K562 (cell line): Measurements from ENCODE around the gene DNAJC8. TPM values are rescaled to one million over a fixed set of nuclear protein-coding genes. Genes with fewer than 3 reads are reported as not detected.

Experiments
- ATAC-seq: fragments of 200-7000 bp; cut with Tn5 transposase; 3 replicates; pipeline ENCODE4 v1.9.1; 2020; ENCODE audit warnings: moderate library complexity
- BruUV-seq: library from RNA; stranded (reverse); fragments of 400-500 nt; replicated peaks from 2 replicates; lab custom pipeline; 2021; lab: Mats Ljungman, UMichigan
- CTCF ChIA-PET: fragments of 300-600 bp; formaldehyde crosslinking; extraction: SDS; loops from one replicate; lab custom pipeline; 2021; ENCODE audit warnings: low intra/inter-chr PET ratio; lab: Yijun Ruan, JAX
- POLR2A ChIA-PET: fragments of 300-600, 350-650 bp; sonication (Branson Sonifier 250); formaldehyde crosslinking; extraction: SDS; loops from one replicate; lab custom pipeline; 2021; ENCODE audit warnings: antibody characterized with exemption, inconsistent platforms; lab: Yijun Ruan, JAX
- DNase-seq, 4 experiments: peaks; one replicate each; pipeline versions ENCODE4 v3.0.0 to v3.0.0-alpha.2; 2011 to 2018; ENCODE audit warnings: low spot score in 3 of 4, mixed read lengths in 3 of 4; ENCODE audit errors: extremely low read depth in 1 of 4
- FAIRE-seq: peaks from 2 replicates; lab custom pipeline; 2011; peaks lifted over from hg19 to GRCh38; lab: Jason Lieb, UNC
- H2AFZ ChIP-seq: 2 replicates; pipeline ENCODE4 v1.6.0; 2011; ENCODE audit warnings: low read depth, low read length, control low read depth, inconsistent platforms
- H3K27ac ChIP-seq: fragments of 200-600 bp; 3 replicates; pipeline ENCODE4 v1.8.0; 2011; ENCODE audit warnings: low read depth, mild to moderate bottlenecking, control low read depth, inconsistent platforms, low read length, moderate library complexity, mixed read lengths; ENCODE audit errors: extremely low read depth
- H3K27me3 ChIP-seq, 2 experiments: fragments of 300-600 bp in 1 of 2; 2 replicates in 1 of 2; 3 replicates in 1 of 2; pipeline versions ENCODE4 v1.6.0 to v1.8.0; 2011; ENCODE audit warnings: inconsistent platforms in 2 of 2, low read length in 2 of 2, mild to moderate bottlenecking in 1 of 2, mixed read lengths in 1 of 2, moderate library complexity in 1 of 2; ENCODE audit not compliant: control insufficient read depth in 2 of 2, insufficient read depth in 2 of 2
- H3K36me3 ChIP-seq: fragments of 300-600 bp; 3 replicates; pipeline ENCODE4 v1.8.0; 2011; ENCODE audit warnings: mild to moderate bottlenecking, low read length, inconsistent platforms; ENCODE audit not compliant: control insufficient read depth, insufficient read depth
- H3K4me1 ChIP-seq, 2 experiments: fragments of 200-600 bp in 1 of 2; replicated peaks in 1 of 2; 2 replicates in 1 of 2; 3 replicates in 1 of 2; pipeline versions ENCODE4 v1.5.1 to v1.8.0; 2011; ENCODE audit warnings: inconsistent platforms in 2 of 2, low read length in 2 of 2, mild to moderate bottlenecking in 1 of 2, mixed read lengths in 1 of 2, moderate library complexity in 1 of 2; ENCODE audit not compliant: control insufficient read depth in 2 of 2, insufficient read depth in 2 of 2
- H3K4me2 ChIP-seq: 2 replicates; pipeline ENCODE4 v1.6.1; 2011; ENCODE audit warnings: low read length, control low read depth, inconsistent platforms, mixed read lengths; ENCODE audit not compliant: insufficient read depth
- H3K4me3 ChIP-seq: fragments of 200-600 bp; sonication (generic), shearing (Covaris generic); 2 replicates; pipeline ENCODE4 v1.5.1; 2016; ENCODE audit warnings: control low read depth, inconsistent platforms
- H3K79me2 ChIP-seq: fragments of 200-600 bp; 3 replicates; pipeline ENCODE4 v1.8.0; 2011; ENCODE audit warnings: low read length, inconsistent platforms; ENCODE audit not compliant: control insufficient read depth, insufficient read depth
- H3K9ac ChIP-seq, 2 experiments: 2 replicates each; pipeline versions ENCODE4 v1.6.0 to v1.6.1; 2011; ENCODE audit warnings: low read depth in 2 of 2, low read length in 2 of 2, control low read depth in 1 of 2, inconsistent platforms in 1 of 2, mild to moderate bottlenecking in 1 of 2, mixed read lengths in 1 of 2; ENCODE audit not compliant: insufficient read depth in 1 of 2
- H3K9me1 ChIP-seq: one replicate; pipeline ENCODE4 v1.6.0; 2011; ENCODE audit warnings: inconsistent platforms, mild to moderate bottlenecking, low read length, moderate library complexity; ENCODE audit not compliant: control insufficient read depth, insufficient read depth
- H3K9me3 ChIP-seq: replicated peaks from 2 replicates; pipeline ENCODE4 v1.5.1; 2011; ENCODE audit warnings: low read depth, low read length, inconsistent platforms; ENCODE audit not compliant: control insufficient read depth, insufficient read depth
- H4K20me1 ChIP-seq: replicated peaks from 2 replicates; pipeline ENCODE4 v1.6.1; 2011; ENCODE audit warnings: low read length, inconsistent platforms, mixed read lengths; ENCODE audit not compliant: control insufficient read depth, insufficient read depth
- BMI1 ChIP-seq: fragments of 150-350 bp; IDR thresholded peaks from 2 replicates; pipeline ENCODE4 v1.6.1; 2014; ENCODE audit warnings: low read length
- E4F1 ChIP-seq: fragments of 250-450 bp; sonication (Bioruptor Pico); IDR thresholded peaks from 2 replicates; pipeline ENCODE4 v1.5.0; 2021; ENCODE audit warnings: mild to moderate bottlenecking, borderline replicate concordance
- ETV6 ChIP-seq, 3 experiments: fragments of 150-350 bp in 1 of 3; sonication (generic) in 1 of 3; formaldehyde crosslinking in 1 of 3; IDR thresholded peaks; 2 replicates each; pipeline versions ENCODE4 v1.6.1 to v1.8.0; 2014 to 2022; ENCODE audit warnings: borderline replicate concordance in 2 of 3, low read depth in 2 of 3, antibody characterized with exemption in 1 of 3, low read length in 1 of 3, mild to moderate bottlenecking in 1 of 3, missing genetic modification reagents in 1 of 3
- FOXK1 ChIP-seq: sonication (generic); formaldehyde crosslinking; IDR thresholded peaks from 2 replicates; pipeline ENCODE4 v1.8.0; 2022; ENCODE audit warnings: missing genetic modification reagents, mild to moderate bottlenecking, borderline replicate concordance
- FOXP4 ChIP-seq: sonication (generic); formaldehyde crosslinking; IDR thresholded peaks from 2 replicates; pipeline ENCODE4 v1.8.0; 2022; ENCODE audit warnings: mild to moderate bottlenecking, missing genetic modification reagents, borderline replicate concordance
- GTF2A2 ChIP-seq: IDR thresholded peaks from 2 replicates; pipeline ENCODE4 v1.6.1; 2016; ENCODE audit warnings: mild to moderate bottlenecking, missing genetic modification characterization, missing compliant biosample characterization
- KAT2B ChIP-seq: IDR thresholded peaks from one replicate; pipeline ENCODE4 v1.6.1; 2012; ENCODE audit warnings: low read depth, mild to moderate bottlenecking, control low read depth, inconsistent platforms, low read length, moderate library complexity
- MTA3 ChIP-seq: fragments of 450-650 bp; formaldehyde crosslinking; IDR thresholded peaks from 2 replicates; pipeline ENCODE4 v1.6.1; 2017; ENCODE audit warnings: mild to moderate bottlenecking, borderline replicate concordance
- PTBP1 ChIP-seq: fragments of 200-400 bp; formaldehyde crosslinking; IDR thresholded peaks from 2 replicates; pipeline ENCODE4 v1.6.1; 2017; ENCODE audit warnings: low read depth, low read length
- RBM25 ChIP-seq: fragments of 200-400 bp; formaldehyde crosslinking; IDR thresholded peaks from 2 replicates; pipeline ENCODE4 v1.6.1; 2018; ENCODE audit warnings: low read length, low read depth, moderate library complexity; ENCODE audit not compliant: severe bottlenecking
- ZC3H4 ChIP-seq: sonication (generic); formaldehyde crosslinking; IDR thresholded peaks from 2 replicates; pipeline ENCODE4 v1.9.0; 2021; ENCODE audit warnings: missing genetic modification reagents, borderline replicate concordance
- ZKSCAN8 ChIP-seq: fragments of 200-800 bp; sonication (Bioruptor generic); IDR thresholded peaks from 2 replicates; pipeline ENCODE4 v1.6.1; 2016; ENCODE audit warnings: missing genetic modification characterization, missing compliant biosample characterization
- ZNF217 ChIP-seq: sonication (generic); formaldehyde crosslinking; IDR thresholded peaks from 2 replicates; pipeline ENCODE4 v1.8.0; 2022; ENCODE audit warnings: mild to moderate bottlenecking, missing genetic modification reagents
- ZNF584 ChIP-seq: fragments of 200-800 bp; sonication (Bioruptor generic); IDR thresholded peaks from 2 replicates; pipeline ENCODE4 v1.6.1; 2016; ENCODE audit warnings: low read depth, mild to moderate bottlenecking, missing genetic modification characterization, missing compliant biosample characterization
- WGBS: fragments of 100-300 bp; shearing (Covaris generic); methylation state at CpG from one replicate; pipeline ENCODE4 v1.1.6; 2016; ENCODE audit warnings: low coverage, mixed read lengths; ENCODE audit not compliant: insufficient coverage; ENCODE audit errors: missing lambda C conversion rate; 5-methylcytosine and 5-hydroxymethylcytosine counted together
- in situ Hi-C: fragments of 300-500 bp; cut with MboI; formaldehyde crosslinking; loops from 4 replicates; pipeline ENCODE4 v1.15.0; 2018; ENCODE audit warnings: inconsistent platforms, mixed read lengths
- intact Hi-C: fragments of 100-400 bp; cut with micrococcal nuclease; formaldehyde crosslinking; loops from 2 replicates; pipeline ENCODE4 v1.14.2; 2022
- polyA plus RNA-seq, 8 experiments: library from polyadenylated mRNA; depleted of rRNA in 4 of 8; stranded (reverse) in 5 of 8; unstranded in 3 of 8; fragments of >200 nt; fragmentation: Nextera tagmentation in 2 of 8; fragmentation: Illumina TruSeq in 1 of 8; extraction: Ambion mirVana in 2 of 8; extraction: Trizol in 1 of 8; gene quantifications; 2 replicates each; pipeline versions ENCODE4 v1.2.1 to v1.2.3, GENCODE V29; 2011 to 2014; ENCODE audit warnings: inconsistent platforms in 1 of 8, missing spikeins in 1 of 8
- total RNA-seq, 7 experiments: library from RNA; depleted of rRNA in 6 of 7; stranded (reverse); fragments of >200 nt in 6 of 7; fragmentation: Illumina TruSeq in 2 of 7; extraction: Trizol in 2 of 7; gene quantifications; 2 replicates each; pipeline versions ENCODE4 v1.2.1 to v1.2.3, GENCODE V29; 2011 to 2021; ENCODE audit warnings: low replicate concordance in 1 of 7

DNAJC8 gene
- total and polyA plus RNA-seq, 9 of the 15 experiments (the other 6 are each of a cell fraction or from before 2014, with no cell fraction given): 143 to 508 (median 209) TPM

GRCh38 chr1:28264897-28265296 is 32.1 kb upstream of the DNAJC8 start (continued):
- TF ChIP-seq FOXP4 (CRISPR knock-in tag) (0 out of 2 replicates have a peak, but pooled peaks have one; percentile 35), FOXK1 (CRISPR knock-in tag) (0 out of 2 replicates have a peak, but pooled peaks have one; percentile 67), ETV6 (IDR thresholded peaks at IDR 0.05; ENCODE audit: borderline replicate concordance in 1 of 2, low read depth in 2 of 2, low read length in 1 of 2) (no peak), ETV6 (CRISPR knock-in tag; IDR thresholded peaks at IDR 0.05; ENCODE audit: borderline replicate concordance) (peak; percentile 19; the same call in 1 of the 2 replicates), GTF2A2 (tag) (no peak)

DNA sequence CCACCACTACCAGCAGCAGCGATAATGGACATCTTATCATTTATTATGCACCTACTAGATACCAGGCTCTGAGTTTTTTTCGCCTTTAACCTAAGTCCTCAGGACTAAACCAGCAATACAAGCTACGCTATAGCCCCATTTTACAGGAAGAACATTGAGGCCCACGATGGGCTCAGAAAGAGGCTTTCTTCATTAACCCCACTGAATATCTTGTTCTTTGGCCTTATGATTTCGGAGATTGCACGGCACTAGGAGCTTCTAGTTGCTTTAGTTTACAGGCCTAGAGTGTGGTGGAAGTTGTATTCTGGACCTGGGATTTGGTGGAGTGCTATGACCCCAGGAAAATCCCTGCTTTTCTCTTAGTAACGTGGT is 28.0 kb upstream of the DNAJC8 start:
- H3K4me1 ChIP-seq: peaks cover 61 to 67% of the 10 kb centered on the region in 2 experiments
- peak overlapping the region; percentile 82 for H3K4me2 ChIP-seq
- WGBS: 11% methylated on average over 7 of the region's 7 CpGs
- peaks cover 38% of the 10 kb centered on the region for H4K20me1 ChIP-seq
- intact Hi-C loops (loop anchor here (5.0 kb wide), 1 partner anchor 67 kb away; the partner anchor contains the start of gene MED18), in situ Hi-C loops (no loop called here)
- H3K36me3 ChIP-seq: peaks cover 8% of the 10 kb centered on the region; the same call in 2 of the 3 replicates
- ATAC-seq: no peak
- peak overlapping the region; percentile 96 for H3K4me3 ChIP-seq
- no TSS peak for BruUV-seq
- H3K9me1 ChIP-seq: no peaks in the 10 kb centered on the region
- H3K9ac ChIP-seq: peak overlapping the region; percentile 40 to 95; a peak in 3 of 4 replicates
- no peak for FAIRE-seq
- no peaks in the 10 kb centered on the region for H3K27me3 ChIP-seq
- ChIA-PET POLR2A (interaction anchor here (0.6 to 22.0 kb wide), 24 partner anchors 14 to 476 kb away, joined by 3 to 547 read pairs (median 4); partner anchors contain the start of genes ATP5IF1, MED18, RNU11 and YTHDF2), CTCF (interaction anchor here (1.3 kb wide), 1 partner anchor 211 kb away, joined by 3 read pairs; no protein-coding TSS in a partner anchor)
- peaks cover 64% of the 10 kb centered on the region for H3K79me2 ChIP-seq
- no peaks in the 10 kb centered on the region for H3K9me3 ChIP-seq
- DNase-seq: no peak
- no peak overlapping the region for H2AFZ ChIP-seq
- H3K27ac ChIP-seq: peak overlapping the region; percentile 6; the same call in 2 of the 3 replicates
- TF ChIP-seq PTBP1 (0 out of 2 replicates have a peak, but pooled peaks have one; percentile 53), ZNF217 (CRISPR knock-in tag) (no peak), KAT2B (no peak), RBM25 (peak; percentile 78), ZNF584 (CRISPR knock-in tag) (no peak), ZKSCAN8 (CRISPR knock-in tag) (peak; percentile 98), BMI1 (no peak), ZC3H4 (CRISPR knock-in tag) (peak; percentile 62; the same call in 1 of the 2 replicates), MTA3 (peak; percentile 42), E4F1 (CRISPR knock-in tag) (0 out of 2 replicates have a peak, but pooled peaks have one; percentile 18)
